ENCODE results near the gene CELA3B.
"Not testable (repeated sequence)": the region's sequence is repeated elsewhere in the genome, so short reads cannot be mapped to it uniquely, and the experiment has no call there.

Gene CELA3B

DNA sequence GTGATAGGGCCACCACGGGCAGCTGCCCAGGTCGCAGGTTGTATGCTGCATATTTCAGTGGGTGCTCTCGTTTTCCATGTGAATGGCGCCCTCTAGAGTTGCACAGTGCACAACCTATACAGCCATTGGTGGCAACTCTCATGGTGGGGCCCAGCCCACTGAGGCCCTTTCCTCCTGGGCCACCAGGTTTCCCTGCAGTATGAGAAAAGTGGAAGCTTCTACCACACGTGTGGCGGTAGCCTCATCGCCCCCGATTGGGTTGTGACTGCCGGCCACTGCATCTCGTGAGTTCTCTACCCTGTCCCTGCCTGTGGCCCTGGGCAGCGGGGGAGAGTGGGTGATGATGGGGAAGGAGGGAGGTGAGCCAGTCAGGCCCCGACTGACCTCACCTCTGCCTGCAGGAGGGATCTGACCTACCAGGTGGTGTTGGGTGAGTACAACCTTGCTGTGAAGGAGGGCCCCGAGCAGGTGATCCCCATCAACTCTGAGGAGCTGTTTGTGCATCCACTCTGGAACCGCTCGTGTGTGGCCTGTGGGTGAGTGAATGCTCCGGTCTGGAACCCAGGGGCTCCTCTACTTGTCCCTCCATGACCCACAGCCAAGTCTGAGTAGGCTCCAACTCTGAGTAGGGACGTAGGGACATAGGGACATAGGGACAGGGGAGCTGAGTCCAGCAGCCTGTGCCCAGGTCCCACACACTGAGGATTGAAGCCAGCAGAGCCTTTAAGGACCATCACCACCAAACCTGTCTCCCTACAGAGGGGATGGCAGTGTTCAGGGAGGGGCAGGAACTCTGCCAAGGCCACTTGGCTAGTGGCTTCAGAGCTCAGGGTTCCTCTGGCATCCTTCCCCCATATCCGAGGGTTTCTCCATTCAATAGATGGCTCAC is 28.7 kb downstream of the CELA3B start:
- in situ Hi-C loops (cut with MboI; ENCODE audit: low sequenced_read_pairs): not testable (repeated sequence)

DNA sequence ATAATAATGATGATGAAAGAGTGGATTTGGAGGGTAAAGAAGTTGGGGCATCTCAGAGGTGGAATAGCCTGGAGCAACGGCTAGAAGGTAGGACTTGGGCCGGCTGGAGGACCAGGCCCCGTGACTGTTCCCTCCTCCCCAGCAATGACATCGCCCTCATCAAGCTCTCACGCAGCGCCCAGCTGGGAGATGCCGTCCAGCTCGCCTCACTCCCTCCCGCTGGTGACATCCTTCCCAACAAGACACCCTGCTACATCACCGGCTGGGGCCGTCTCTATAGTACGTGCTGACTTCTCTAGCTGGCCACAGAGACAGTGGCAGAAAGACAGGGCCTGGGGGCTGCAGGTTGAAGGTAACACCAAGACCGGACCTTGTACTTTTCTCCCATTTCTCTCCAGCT is 29.9 kb downstream of the CELA3B start:
- in situ Hi-C loops (cut with MboI; ENCODE audit: low sequenced_read_pairs): not testable (repeated sequence)

DNA sequence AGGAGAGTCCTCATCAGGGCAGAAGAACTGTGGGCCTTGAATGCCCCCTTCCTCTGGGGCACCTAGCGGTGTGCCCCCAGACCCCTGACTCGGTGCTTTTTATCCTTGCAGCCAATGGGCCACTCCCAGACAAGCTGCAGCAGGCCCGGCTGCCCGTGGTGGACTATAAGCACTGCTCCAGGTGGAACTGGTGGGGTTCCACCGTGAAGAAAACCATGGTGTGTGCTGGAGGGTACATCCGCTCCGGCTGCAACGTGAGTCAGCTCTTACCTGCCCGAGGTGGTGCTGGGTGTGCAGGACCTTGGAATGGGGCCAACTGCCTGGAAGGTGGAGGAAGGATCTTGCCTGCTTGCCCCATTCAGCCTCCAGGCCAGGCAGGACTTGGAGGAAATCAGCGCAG is 30.4 kb downstream of the CELA3B start:
- in situ Hi-C loops (cut with MboI; ENCODE audit: low sequenced_read_pairs): not testable (repeated sequence)

DNA sequence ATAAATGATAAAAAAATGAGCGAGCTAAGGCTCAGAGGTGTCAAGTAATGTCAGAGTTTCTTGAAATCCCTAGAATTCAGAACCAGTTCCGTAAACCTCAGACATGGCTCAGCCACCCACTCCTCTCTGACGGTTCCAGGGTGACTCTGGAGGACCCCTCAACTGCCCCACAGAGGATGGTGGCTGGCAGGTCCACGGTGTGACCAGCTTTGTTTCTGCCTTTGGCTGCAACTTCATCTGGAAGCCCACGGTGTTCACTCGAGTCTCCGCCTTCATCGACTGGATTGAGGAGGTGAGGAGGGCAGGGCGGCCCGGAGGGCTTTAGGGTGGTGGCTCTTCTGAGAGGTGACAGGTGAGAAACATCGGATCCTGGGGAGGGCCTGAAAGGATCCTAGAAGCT is 32.7 kb downstream of the CELA3B start:
- in situ Hi-C loops (cut with MboI; ENCODE audit: low sequenced_read_pairs): not testable (repeated sequence)

DNA sequence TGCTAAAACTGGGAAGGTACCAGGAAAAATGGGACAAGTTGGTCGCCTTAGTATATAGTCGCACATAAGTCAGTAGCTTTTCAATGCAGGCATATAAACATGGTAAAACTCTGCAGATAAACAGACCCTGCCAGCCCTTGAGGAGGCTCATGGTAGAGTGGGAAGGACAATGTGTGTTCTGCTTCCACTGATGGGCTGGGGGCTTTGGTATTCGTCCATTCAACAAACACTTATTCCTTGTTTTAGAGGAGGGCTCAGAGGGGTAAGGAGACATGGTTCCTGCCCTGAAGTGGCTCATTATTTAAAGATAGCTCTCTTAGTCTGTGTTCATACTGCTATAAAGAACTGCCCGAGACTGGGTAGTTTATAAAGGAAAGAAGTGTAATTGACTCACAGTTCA is 35.9 kb downstream of the CELA3B start:
- in situ Hi-C loops (cut with MboI; ENCODE audit: low sequenced_read_pairs): not testable (repeated sequence)

DNA sequence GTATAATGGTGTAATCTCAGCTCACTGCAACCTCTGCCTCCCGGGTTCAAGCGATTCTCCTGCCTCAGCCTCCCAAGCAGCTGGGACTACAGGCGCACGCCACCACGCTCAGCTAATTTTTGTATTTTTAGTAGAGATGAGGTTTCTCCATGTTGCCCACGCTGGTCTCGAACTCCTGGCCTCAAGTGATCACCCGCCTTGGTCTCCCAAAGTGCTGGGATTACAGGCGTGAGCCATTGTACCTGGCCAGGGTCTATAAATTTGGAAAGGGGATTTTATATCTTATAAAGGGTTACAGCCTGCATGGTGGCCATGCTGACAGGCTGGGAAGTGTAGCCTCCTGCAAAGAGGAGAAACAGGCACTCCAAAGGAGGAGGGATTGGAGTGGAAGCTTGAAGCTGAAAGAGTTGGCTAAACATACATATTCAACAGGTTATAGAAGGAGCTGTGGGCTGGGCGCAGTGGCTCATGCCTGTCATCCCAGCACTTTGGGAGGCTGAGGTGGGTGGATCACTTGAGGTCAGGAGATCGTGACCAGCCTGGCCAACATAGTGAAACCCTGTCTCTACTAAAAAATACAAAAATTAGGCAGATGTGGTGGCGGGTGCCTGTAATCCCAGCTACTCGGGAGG is 37.9 kb downstream of the CELA3B start:
- in situ Hi-C loops (cut with MboI; ENCODE audit: low sequenced_read_pairs): not testable (repeated sequence)

DNA sequence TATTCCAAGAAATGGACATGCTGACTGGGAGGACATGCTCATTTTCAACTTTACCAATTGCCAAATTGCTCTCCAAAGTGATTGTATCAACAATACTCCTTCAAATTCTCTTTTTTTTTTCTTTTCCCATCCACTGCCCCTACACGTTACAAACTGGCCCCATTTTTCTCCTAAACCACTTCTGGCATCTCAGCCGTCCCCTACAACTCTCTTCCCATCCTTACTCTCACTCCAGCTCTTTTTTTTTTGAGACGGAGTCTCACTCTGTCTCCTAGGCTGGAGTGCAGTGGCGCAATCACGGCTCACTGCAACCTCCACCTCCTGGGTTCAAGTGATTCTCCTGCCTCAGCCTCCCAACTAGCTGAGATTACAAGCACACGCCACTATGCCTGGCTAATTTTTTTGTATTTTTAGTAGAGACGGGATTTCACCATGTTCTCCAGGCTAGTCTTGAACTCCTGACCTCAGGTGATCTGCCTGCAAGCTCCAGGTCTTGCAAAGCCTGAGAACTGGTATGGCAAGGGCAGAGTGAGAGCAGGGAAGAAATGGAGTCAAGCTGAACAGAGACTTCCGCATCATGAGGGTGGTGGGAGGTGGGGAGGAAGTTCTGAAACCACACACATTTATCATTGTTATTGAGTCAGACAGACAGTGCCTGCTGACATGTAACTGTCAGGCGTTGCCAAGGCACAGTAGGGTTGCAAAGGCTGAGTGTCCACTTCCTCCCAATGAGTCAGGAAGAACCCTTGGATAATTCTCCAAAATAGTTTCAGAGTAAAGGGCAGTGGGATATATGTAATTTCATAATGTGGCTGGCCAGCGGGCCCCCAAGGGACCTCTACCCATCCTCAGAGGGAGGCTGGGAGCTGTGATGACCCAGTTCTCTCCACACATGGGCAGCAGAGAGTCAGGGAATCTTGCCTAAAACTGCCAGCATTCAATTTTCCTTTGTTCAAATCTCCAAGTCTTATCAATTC is 42.0 kb downstream of the CELA3B start:
- in situ Hi-C loops (cut with MboI; ENCODE audit: low sequenced_read_pairs): no loop called here

DNA sequence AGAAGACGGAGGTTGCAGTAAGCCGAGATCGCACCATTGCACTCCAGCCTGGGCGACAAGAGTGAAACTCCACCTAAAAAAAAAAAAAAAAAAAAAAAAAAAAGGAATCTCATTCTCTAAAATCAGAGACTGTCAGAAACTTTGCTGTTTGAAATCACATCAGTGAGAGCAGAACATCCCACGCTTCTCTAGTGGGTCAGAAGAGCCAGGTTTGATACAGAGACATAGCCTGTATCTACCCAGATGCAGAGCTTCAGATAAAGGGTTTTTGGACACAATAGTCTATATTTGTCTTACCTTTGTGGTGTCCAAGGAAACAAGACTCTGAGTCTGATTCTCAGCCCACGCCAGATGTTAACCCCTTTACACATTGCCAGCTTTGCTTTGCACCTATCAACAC is 44.2 kb downstream of the CELA3B start:
- in situ Hi-C loops (cut with MboI; ENCODE audit: low sequenced_read_pairs): no loop called here

DNA sequence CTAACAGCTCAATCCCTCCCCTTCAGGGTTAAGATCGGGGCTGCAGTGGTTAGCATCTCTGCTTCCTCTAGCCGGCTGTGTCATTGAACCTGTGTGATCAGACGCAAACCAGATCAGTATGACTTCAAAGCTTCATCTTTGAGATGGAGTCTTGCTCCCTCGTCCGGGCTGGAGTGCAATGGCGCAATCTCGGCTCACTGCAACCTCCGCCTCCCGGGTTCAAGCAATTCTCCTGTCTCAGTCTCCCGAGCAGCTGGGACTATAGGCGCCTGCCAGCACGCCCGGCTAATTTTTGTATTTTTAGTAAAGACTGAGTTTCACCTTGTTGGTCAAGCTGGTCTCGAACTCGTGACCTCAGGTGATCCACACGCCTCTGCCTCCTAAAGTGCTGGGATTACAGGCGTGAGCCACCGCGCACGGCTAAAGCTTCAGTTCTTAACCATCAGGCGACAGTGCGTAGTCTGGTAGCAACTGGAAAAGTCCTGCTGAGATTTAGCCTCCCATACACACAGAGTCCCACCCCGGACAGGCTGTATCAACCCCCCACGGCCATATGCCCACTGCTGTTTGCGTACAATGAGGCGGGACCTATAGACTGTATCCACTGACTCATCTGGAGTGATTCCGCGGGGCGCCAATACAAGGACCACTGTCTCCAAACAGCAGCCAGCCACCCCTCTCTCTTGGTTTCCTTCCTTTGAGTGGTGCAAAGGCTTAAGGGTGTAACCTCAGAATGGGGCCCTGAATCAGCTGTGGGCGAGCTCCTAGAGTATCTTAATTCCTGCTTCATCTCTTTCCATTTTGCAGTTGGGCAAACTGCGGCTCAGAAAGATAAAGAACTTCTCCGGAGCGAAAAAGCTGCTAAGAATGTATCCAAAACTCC is 47.9 kb downstream of the CELA3B start:
- in situ Hi-C loops (cut with MboI; ENCODE audit: low sequenced_read_pairs): no loop called here

DNA sequence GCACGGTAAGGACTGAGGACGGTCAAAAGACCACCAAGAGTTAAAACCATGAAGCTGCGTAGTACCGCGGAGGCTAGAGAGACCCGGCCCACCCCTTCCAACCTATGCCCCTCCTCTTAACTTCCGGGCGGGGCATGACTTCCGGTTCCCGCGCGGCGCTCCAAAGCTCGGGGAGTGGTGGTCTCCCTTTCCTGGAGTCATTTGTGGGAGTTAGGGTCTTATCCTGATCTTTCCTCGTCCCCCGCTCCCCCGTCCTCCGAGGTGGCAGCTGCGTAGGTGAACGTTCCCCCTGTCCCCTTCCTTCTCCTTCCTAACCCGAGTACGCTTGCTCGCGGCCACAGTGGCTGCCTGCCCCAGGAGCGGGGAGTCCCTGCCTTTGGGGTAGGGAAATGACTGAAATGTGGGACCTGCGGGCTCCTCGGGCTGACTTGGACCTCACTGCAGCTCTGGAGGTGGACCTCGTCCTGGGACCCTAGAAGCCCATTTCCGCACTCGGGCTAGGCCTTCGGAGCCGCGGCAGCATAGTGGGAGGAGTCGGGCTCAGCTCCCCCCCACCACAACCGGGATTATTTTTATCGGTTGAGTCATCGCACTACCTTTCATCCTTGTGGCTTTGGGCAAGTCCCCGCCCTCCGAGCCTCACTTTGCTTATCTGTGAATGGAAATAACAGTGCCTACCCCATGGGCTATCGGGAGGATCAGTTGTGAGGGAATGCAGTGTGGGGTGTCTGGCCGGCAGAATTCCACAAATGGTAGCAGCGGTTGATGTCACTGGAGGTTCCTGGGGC is 48.7 kb downstream of the CELA3B start:
- in situ Hi-C loops (cut with MboI; ENCODE audit: low sequenced_read_pairs): no loop called here

DNA sequence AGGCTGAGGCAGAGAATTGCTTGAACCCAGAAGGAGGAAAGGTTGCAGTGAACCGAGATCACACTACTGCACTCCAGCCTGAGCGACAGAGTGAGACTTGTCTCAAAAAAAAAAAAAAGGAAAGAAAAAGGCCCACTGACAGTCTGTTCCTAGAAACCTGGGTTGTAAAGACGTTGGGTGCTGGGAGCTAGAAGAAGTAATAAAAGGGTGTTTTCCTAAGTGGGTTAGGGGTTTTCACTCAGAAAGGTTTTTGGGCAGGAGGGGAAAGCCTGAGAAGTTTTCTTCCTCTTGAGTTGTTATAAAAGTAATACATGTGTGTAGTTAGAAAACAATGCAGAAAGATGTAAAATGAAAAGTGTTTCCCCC is 50.1 kb downstream of the CELA3B start:
- in situ Hi-C loops (cut with MboI; ENCODE audit: low sequenced_read_pairs): no loop called here

DNA sequence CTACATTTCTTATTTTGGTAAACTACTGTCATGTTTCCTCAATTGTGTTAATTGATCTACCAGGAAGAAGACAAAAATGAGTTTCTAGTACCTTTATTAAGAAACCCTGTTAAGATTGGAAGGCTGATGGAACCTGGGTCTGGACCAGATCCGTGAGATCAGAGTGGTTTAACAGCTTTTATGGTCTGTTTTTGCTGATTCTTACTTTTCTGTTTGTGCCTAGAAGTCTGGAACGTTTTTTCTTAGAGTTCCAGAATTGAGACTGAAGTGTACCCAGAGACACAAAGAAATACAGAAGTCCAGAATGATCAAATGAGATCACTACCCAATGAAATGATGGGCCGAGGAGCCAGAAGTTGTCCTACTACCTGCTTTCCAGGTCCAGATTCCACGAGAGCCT is 53.2 kb downstream of the CELA3B start:
- in situ Hi-C loops (cut with MboI; ENCODE audit: low sequenced_read_pairs): no loop called here

DNA sequence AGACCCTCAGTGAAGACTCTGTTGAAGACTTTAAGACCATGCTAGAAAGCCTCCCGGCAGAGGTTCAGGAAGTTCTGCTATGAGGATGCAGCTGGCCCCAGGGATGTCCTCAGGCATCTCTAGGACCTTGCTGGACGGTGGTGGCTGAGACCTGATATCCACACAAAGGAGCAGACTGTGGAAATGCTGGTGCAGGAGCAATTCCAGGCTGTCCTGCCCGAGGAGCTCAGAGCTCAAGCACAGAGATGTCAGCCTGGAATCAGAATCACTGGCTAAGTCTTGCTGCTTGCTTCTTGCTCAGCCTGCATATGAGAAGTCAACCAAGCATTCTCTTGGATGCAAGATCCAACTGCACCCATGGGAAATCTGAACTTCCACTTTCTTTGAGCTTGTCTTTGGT is 53.7 kb downstream of the CELA3B start:
- in situ Hi-C loops (cut with MboI; ENCODE audit: low sequenced_read_pairs): no loop called here

DNA sequence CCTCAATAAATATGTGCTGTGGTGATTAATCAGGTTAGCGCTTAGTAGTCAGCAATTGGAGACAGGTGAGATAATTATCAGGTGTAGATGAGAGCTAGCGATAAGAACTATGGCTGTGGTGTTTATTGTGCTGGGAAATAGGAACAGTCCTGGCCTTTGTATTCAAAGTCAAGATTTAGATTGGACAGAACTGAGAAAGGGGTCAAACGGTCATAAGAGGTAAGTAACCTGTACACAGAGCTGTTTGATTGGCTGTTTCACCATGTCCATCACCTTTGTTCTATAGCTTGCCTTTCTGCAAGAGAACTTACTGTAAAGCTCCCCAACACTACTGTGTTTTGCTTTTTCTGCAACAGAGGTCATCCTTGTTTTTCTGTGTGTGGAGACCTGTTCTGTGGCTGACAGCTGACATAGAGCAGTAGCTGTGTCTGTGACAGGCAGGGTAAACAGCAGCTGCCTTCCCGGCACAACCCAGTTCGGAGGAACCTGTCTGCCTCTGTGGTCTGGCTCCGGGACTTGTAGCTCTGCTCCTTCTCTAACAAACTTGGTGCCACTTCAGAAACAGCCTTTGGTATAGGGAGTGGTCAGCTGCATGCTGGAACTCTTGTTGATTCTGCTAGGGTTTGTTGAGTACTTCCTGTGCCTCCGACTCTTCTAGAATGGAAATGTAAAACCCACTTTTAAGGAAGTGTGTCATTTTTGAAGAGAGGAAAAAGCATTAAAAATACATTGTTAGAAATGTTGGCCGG is 54.6 kb downstream of the CELA3B start:
- in situ Hi-C loops (cut with MboI; ENCODE audit: low sequenced_read_pairs): no loop called here

DNA sequence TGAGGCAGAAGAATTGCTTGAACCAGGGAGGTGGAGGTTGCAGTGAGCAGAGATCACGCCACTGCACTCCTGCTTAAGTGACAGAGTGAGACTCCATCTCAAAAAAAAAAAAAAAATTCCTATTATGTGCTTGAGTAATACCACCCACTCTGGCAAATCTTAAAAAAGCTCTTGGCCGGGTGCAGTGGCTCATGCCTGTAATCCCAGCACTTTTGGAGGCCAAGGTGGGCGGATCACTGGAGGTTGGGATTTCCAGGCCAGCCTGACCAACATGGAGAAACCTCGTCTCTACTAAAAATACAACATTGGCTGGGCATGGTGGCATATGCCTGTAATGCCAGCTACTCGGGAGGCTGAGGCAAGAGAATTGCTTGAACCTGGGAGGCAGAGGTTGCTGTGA is 58.0 kb downstream of the CELA3B start:
- in situ Hi-C loops (cut with MboI; ENCODE audit: low sequenced_read_pairs): not testable (repeated sequence)

DNA sequence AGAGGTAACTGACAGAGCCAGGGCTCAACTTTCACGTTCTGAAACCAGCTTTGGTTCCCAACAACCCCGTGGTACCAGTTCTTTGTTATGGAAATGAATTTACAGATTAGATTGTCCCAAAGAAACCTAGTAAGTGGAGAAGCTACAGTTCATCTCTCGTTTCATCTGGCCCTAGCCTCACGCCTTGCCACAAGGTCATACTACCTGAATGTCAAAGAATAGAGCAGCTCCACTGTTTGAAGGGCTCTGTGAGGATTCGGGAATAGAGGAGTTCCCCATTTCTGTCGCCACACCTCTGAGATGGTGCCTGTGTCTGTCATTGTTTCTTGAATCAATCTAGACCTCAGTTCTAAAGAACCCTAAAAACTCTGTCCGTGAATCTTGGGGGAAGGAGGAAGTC is 60.7 kb downstream of the CELA3B start:
- in situ Hi-C loops (cut with MboI; ENCODE audit: low sequenced_read_pairs): no loop called here

DNA sequence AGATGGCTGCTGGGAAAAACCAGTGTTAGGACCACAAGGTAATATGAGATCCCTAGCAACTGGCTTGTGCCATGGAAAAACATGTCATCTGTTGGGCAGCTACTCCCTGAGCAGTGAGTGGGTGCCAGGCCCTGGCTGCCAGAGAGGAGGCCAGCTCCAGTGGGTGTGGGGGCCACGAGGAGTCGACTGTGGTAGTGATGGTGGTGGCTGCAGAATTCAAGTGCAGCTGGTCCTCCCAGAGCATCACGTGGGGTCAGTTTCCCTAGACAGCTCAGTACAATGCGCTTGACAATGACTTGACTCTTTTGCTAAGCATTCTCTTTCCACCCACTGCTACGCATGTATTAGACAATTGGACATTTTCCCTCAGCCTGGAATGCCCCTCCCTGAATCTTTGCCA is 61.2 kb downstream of the CELA3B start:
- in situ Hi-C loops (cut with MboI; ENCODE audit: low sequenced_read_pairs): no loop called here

All from HL-60/S4 treated with phorbol 12-myristate 13-acetate at 8.2 ng/mL for 4 days and 3 days (cell line).